HG03565 (cell line): ENCODE results near the gene DUSP12.
"Not testable (repeated sequence)": the region's sequence is repeated elsewhere in the genome, so short reads cannot be mapped to it uniquely, and the experiment has no call there.

Experiments used
- ATAC-seq: cut with Tn5 transposase; IDR thresholded peaks from one replicate; pipeline ENCODE4 v1.9.1; 2021; ENCODE audit warnings: mild to moderate bottlenecking, moderate library complexity; ENCODE audit not compliant: unreplicated experiment

DUSP12 gene

GRCh38 chr1:161768986-161769672 lies 19.5 kb downstream of the DUSP12 start:
- no peak for ATAC-seq

DNA sequence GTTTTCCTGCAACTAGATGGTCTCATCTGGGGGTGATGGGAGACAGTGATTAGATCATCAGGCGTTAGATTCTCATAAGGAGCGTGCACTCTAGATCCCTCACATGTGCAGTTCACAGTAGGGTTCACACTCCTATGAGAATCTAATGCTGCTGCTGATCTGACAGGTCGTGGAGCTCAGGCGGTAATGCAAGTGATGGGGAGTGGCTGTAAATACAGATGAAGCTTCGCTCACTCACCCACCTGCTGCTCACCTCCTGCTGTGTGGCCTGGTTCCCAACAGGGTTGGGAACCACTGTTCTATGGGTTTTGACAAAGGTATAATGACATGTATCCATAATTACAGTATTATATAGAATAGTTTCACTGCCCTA lies 20.1 kb downstream of the DUSP12 start:
- ATAC-seq: not testable (repeated sequence)

GRCh38 chr1:161770250-161770649 lies 20.7 kb downstream of the DUSP12 start:
- no peak for ATAC-seq

DNA sequence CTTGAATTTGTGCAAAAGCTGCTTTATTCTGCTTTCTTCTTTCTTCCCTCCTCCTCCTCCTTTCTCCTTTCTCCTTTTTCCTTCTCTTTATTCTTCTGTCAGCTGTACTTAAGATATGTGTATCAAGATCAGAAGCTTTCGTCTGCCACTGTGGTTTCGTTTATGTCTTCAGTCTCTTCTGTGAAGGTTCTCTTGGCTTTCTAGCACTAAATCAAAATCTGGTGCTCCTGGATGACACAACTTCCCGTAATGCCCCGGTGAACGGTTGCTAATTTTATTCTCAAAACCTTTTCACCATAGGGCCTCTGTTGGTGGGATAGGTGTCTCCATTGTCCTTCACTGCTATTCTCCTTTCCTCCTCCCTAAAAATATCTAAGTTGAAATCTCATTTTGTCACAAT lies 21.6 kb downstream of the DUSP12 start:
- no peak for ATAC-seq

GRCh38 chr1:161771973-161772372 lies 22.4 kb downstream of the DUSP12 start:
- no peak for ATAC-seq

GRCh38 chr1:161772397-161772796 lies 22.8 kb downstream of the DUSP12 start:
- no peak for ATAC-seq

GRCh38 chr1:161773791-161774190 lies 24.2 kb downstream of the DUSP12 start:
- ATAC-seq: no peak

DNA sequence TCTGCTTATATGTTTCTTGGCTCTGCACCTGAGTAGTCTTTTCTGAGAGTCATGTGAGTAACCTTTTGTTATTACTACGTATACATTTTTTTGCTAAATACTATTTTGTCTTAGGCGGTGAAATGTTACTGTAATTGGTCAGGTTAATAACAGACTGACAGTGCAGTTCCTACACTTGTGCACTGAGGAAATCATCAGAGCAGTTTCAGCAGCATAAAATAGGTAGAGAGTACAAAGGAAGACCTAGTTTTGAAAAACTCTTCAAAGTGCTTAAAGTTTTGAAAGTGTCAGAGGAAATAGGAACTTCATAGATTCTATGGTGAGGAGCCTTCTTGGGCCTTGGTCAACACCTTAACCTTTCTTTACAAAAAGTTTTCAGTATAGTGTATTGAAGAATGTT lies 27.7 kb downstream of the DUSP12 start:
- ATAC-seq: no peak

- no peak for ATAC-seq
Measured at GRCh38 chr1:161778522-161778921, 28.9 kb downstream of the DUSP12 start.

DNA sequence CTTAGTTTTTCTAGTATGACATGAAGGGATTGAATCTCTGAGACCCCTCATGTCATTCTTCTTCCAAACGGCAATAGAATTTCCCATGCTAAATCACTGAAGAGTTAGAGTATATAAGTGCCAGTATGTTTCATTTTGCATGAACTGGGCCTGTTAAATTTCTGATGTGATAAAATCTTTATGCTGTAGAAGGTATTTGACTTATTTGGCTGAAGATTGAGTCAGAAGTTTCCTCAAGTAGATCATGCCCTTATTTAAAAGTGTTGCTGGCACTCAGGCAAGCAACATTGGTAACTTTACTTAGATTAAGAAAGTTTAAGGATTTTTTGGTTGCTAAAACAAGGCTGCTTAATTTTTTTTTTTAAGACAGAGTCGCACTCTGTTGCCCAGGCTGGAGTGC lies 29.8 kb downstream of the DUSP12 start:
- ATAC-seq: no peak

- ATAC-seq: peak; percentile 47
Measured at GRCh38 chr1:161781995-161782394, 32.4 kb downstream of the DUSP12 start.

GRCh38 chr1:161782886-161783285 lies 33.3 kb downstream of the DUSP12 start:
- no peak for ATAC-seq

DNA sequence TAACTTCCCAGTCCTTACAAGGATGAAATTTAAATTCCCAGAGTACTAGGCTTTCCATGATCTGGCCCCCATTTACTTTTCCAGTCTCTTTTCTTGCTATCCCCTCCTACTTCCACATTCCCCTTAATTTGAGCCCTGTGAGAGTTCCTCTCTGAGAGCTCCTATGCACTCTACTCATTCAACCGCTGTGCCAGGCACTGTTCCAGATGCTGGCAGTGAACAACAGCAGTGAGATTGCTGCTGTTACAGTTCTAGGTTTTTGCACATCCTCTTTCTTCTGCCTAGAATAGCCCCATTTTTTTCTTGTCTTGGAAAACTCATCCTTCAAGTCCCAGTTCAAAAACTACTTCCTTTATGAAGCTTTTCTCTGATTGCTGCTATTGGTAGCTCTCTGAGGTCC lies 35.4 kb downstream of the DUSP12 start:
- no peak for ATAC-seq

GRCh38 chr1:161787355-161787754 lies 37.8 kb downstream of the DUSP12 start:
- no peak for ATAC-seq

DNA sequence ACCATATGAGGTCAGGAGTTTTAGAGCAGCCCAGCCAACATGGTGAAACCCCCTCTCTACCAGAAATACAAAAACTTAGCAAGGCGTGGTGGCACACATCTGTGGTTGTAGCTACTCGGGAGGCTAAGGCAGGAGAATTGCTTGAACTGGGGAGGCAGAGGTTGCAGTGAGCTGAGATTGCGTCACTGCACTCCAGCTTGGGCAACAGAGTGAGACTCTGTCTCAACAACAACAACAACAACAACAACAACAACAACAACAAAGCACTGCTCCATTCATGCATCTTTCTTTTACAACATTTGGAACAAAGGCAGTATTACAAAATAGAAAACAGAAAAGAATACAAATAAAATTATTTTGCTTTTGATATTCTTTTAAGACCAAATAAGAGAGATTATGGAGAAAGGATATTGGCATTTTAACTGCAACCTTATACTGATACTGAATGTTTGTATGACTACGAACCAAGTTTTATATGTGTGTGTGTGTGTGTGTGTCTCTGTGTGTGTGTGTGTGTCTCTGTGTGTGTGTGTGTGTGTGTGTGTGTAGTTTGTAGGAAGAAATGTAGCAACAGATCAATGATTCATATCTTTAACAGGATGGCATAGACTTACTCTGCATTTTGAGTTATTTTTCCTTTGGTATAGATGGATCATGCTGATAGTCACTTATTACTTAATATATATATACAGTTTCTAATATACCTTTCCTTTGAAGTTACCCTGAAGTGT lies 41.2 kb downstream of the DUSP12 start:
- no peak for ATAC-seq

DNA sequence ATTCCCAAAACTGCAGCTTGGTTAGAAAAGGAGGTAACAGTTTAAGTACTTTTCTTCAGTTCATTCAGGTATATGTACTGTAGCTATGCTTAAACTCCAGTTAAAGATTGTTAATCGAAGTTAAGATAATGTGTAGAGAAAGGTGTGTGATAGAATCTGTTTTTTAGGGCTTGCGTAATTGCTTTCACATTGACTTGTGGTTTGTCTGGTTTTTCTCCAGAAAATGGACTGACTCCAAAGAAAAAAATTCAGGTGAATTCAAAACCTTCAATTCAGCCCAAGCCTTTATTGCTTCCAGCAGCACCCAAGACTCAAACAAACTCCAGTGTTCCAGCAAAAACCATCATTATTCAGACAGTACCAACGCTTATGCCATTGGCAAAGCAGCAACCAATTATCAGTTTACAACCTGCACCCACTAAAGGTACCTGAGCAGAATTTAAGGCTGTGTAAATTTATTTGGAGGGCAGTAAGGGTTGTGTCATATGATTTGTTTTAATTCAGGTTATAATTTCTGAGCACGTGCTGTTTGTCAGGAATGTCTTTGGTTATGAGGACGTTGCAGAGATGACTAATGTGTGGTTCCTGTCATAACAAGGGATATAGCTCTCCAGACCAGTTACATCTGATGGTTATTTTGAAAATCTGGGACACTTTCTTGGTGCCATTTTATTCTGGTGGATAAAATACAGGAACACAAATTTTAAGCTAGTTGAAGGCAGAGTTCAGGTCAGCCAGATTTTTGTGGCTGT lies 42.5 kb downstream of the DUSP12 start:
- ATAC-seq: no peak

DNA sequence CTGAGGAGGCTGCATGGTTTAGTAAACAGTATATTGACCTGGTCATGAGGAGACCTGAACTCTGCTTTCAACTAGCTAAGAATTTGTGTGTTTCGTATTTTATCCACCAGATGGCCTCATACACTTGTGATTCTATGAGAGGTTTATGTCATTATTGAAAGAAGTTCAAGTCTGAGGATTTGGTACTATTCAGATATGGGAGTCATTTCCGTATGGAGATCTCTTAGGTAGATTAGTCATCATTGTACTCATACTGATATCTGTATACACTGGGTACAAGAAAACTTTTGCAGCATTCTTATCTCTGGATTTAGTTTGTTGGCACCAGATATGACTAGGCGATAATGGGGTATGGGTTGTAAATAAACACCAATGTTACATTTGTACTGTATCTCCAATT lies 43.2 kb downstream of the DUSP12 start:
- ATAC-seq: peak; percentile 87

GRCh38 chr1:161799792-161800191 lies 50.2 kb downstream of the DUSP12 start:
- no peak for ATAC-seq

DNA sequence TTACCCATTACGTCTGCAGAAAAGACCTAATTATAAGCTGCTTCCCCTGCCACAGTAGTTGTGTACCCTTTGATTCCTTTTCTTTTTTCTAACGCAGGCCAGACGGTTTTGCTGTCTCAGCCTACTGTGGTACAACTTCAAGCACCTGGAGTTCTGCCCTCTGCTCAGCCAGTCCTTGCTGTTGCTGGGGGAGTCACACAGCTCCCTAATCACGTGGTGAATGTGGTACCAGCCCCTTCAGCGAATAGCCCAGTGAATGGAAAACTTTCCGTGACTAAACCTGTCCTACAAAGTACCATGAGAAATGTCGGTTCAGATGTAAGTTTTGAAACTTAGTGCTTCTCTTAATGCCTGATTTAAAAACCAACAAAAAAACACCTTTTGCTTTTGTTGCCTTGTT lies 52.4 kb downstream of the DUSP12 start:
- ATAC-seq: no peak

DNA sequence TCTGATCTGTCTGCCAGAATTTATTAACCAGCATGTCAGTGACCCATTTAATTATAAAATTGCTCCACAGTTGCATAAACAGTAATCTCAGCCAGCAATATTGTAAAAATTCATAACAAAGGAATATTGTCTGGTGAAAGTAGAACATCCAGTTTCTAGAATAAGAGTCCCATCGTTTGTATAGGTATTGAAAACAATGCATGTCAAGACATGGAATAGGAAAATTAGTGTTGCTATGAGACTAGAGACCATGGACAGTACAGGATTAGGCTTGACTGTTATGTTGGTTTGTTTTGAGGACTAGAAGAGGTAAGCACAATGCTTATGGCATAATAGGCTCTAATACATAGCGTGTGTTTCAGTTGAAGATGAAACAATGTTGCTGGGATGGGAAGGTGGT lies 53.6 kb downstream of the DUSP12 start:
- no peak for ATAC-seq

- no peak for ATAC-seq
Measured at GRCh38 chr1:161805399-161806197, 56.0 kb downstream of the DUSP12 start.
